Lung (tissue), 12 donors: Measurements from ENCODE around the gene TPSG1. TPM values are rescaled to one million over a fixed set of nuclear protein-coding genes. Genes with fewer than 3 reads are reported as not detected.
A peak's percentile ranks its signal among the peaks of the same experiment; 100 is the strongest.
"Not testable (repeated sequence)": the region's sequence is repeated elsewhere in the genome, so short reads cannot be mapped to it uniquely, and the experiment has no call there.

ENCODE experiments used
- ATAC-seq: fragments of 200-7000 bp; cut with Tn5 transposase; one replicate; pipeline ENCODE4 v1.9.1; 2020; ENCODE audit warnings: moderate number of reproducible peaks; ENCODE audit not compliant: insufficient read depth, low FRiP score
- DNase-seq, 3 donors: peaks; one replicate each; pipeline ENCODE4 v3.0.0-alpha.2; 2013 to 2017
- H3K27ac ChIP-seq, 2 donors: one replicate each; pipeline ENCODE4 v1.5.1; 2013; ENCODE audit warnings: mild to moderate bottlenecking in 2 of 2, moderate library complexity in 2 of 2, control low read depth in 1 of 2, inconsistent platforms in 1 of 2, low read depth in 1 of 2, low read length in 1 of 2
- H3K27me3 ChIP-seq, 3 donors: one replicate each; pipeline ENCODE4 v1.5.1; 2013; ENCODE audit warnings: low read length in 2 of 3; ENCODE audit not compliant: control insufficient read depth in 3 of 3, insufficient read depth in 3 of 3
- H3K36me3 ChIP-seq, 4 donors: one replicate each; pipeline ENCODE4 v1.5.1; 2013; ENCODE audit warnings: low read length in 4 of 4, mild to moderate bottlenecking in 1 of 4, moderate library complexity in 1 of 4; ENCODE audit not compliant: control insufficient read depth in 4 of 4, insufficient read depth in 4 of 4
- H3K4me1 ChIP-seq, 5 donors: one replicate each; pipeline ENCODE4 v1.5.1; 2013; ENCODE audit warnings: low read length in 5 of 5, mild to moderate bottlenecking in 2 of 5, moderate library complexity in 1 of 5; ENCODE audit not compliant: control insufficient read depth in 5 of 5, insufficient read depth in 5 of 5
- H3K4me3 ChIP-seq: one replicate; pipeline ENCODE4 v1.5.1; 2013; ENCODE audit warnings: mild to moderate bottlenecking, control low read depth, moderate library complexity
- H3K9ac ChIP-seq, 2 donors: one replicate each; pipeline ENCODE4 v1.5.1; 2013; ENCODE audit warnings: low read length in 2 of 2, control low read depth in 1 of 2; ENCODE audit not compliant: insufficient read depth in 1 of 2
- H3K9me3 ChIP-seq, 4 donors: one replicate each; pipeline ENCODE4 v1.5.1; 2013; ENCODE audit warnings: low read length in 3 of 4, mild to moderate bottlenecking in 1 of 4, moderate library complexity in 1 of 4; ENCODE audit not compliant: control insufficient read depth in 4 of 4, insufficient read depth in 3 of 4
- CTCF ChIP-seq: IDR thresholded peaks from 2 replicates; pipeline ENCODE4 v1.5.1; 2012; ENCODE audit warnings: mild to moderate bottlenecking; ENCODE audit errors: control extremely low read depth, extremely low read depth
- WGBS, 2 donors: extraction: QIAGEN DNeasy Blood & Tissue Kit; methylation state at CpG; one replicate each; pipeline ENCODE4 v1.1.7; 2013; 5-methylcytosine and 5-hydroxymethylcytosine counted together
- polyA plus RNA-seq, 2 donors: library from polyadenylated mRNA; stranded (reverse); fragments of 200-250 nt; gene quantifications; one replicate each; pipeline ENCODE4 v1.2.1, GENCODE V29; 2013
- total RNA-seq, 2 donors: library from RNA; depleted of rRNA in 1 of 2; stranded (reverse); fragments of >200 nt in 1 of 2; gene quantifications; one replicate each; pipeline ENCODE4 v1.2.1, GENCODE V29; 2014 to 2021
- donor health status: control.
- donor health status: control.
- donor health status: Bipolar disorder and iron deficiency.
- donor health status: healthy.
- donor health status: DM: yes; HTN: yes; CAD: no.

The TPSG1 gene
- total and polyA plus RNA-seq, 4 donors: 0.03 to 2.9 (median 0.71) TPM; not detected in 1

- ATAC-seq (no peak), DNase-seq (no peak)
- H3K9ac ChIP-seq: no peak overlapping the region
- H3K4me1 ChIP-seq: no peaks in the 10 kb centered on the region
- H3K9me3 ChIP-seq: no peaks in the 10 kb centered on the region
- H3K27me3 ChIP-seq: no peaks in the 10 kb centered on the region
- H3K27ac ChIP-seq: no peak overlapping the region
- no peak overlapping the region for H3K4me3 ChIP-seq
- H3K36me3 ChIP-seq: no peaks in the 10 kb centered on the region
- TF ChIP-seq CTCF: no peak
- WGBS, 2 donors: 66 to 75% methylated on average over 21 to 29 of the region's 29 CpGs
These were observed 31.1 kb downstream of the TPSG1 start for GRCh38 chr16:1193825-1194581.

- Histone ChIP-seq H3K9ac (no peak overlapping the region), H3K27me3 (no peaks in the 10 kb centered on the region), H3K9me3 (no peaks in the 10 kb centered on the region), H3K4me1 (no peaks in the 10 kb centered on the region), H3K4me3 (no peak overlapping the region), H3K27ac (no peak overlapping the region), H3K36me3 (no peaks in the 10 kb centered on the region)
- ATAC-seq: no peak
- peak in 1 of 3 donors; percentile 15 for DNase-seq
- WGBS, 2 donors: 67 to 73% methylated on average over 30 of the region's 30 CpGs
- TF ChIP-seq CTCF: no peak
These were observed 31.8 kb downstream of the TPSG1 start for GRCh38 chr16:1193143-1193824.

- no peak for TF ChIP-seq CTCF
- no peak overlapping the region for H3K27ac ChIP-seq
- H3K27me3 ChIP-seq: no peaks in the 10 kb centered on the region
- no peak overlapping the region for H3K9ac ChIP-seq
- DNase-seq (no peak), ATAC-seq (no peak)
- H3K4me3 ChIP-seq: no peak overlapping the region
- H3K4me1 ChIP-seq: no peaks in the 10 kb centered on the region
- WGBS, 2 donors: 76 to 86% methylated on average over 9 of the region's 9 CpGs
- H3K9me3 ChIP-seq: no peaks in the 10 kb centered on the region
- H3K36me3 ChIP-seq: no peaks in the 10 kb centered on the region
These were observed 32.5 kb downstream of the TPSG1 start for GRCh38 chr16:1192384-1193073.

GRCh38 chr16:1190789-1191188 lies 34.3 kb downstream of the TPSG1 start:
- H3K9ac ChIP-seq, H3K36me3 ChIP-seq, H3K27ac ChIP-seq, H3K27me3 ChIP-seq, H3K4me1 ChIP-seq, H3K9me3 ChIP-seq, H3K4me3 ChIP-seq, DNase-seq, ATAC-seq: not testable (repeated sequence)
- WGBS, 2 donors: 88% methylated on average over 11 of the region's 11 CpGs
